Tibial nerve (tissue), 4 donors: ENCODE data around the gene MALRD1. TPM values are rescaled to one million over a fixed set of nuclear protein-coding genes. Genes with fewer than 3 reads are reported as not detected.

ENCODE experiments used
- DNase-seq, 2 donors: peaks; one replicate each; pipeline ENCODE4 v3.0.0-alpha.2; 2019; ENCODE audit warnings: low spot score in 2 of 2
- H3K27ac ChIP-seq, 4 donors: fragments of 200-600 bp; sonication (generic) in 3 of 4; one replicate each; pipeline ENCODE4 v1.5.1; 2017 to 2019; ENCODE audit warnings: mild to moderate bottlenecking in 1 of 4
- H3K27me3 ChIP-seq, 2 donors: fragments of 200-600 bp; sonication (generic) in 1 of 2; one replicate each; pipeline versions ENCODE4 v1.5.1 to v1.6.0; 2017 to 2019
- H3K36me3 ChIP-seq, 3 donors: fragments of 200-600 bp; sonication (generic); one replicate each; pipeline ENCODE4 v1.5.1; 2018 to 2019
- H3K4me1 ChIP-seq, 4 donors: fragments of 200-600 bp; sonication (generic) in 3 of 4; one replicate each; pipeline ENCODE4 v1.5.1; 2017 to 2019
- H3K4me3 ChIP-seq, 4 donors: fragments of 200-600 bp; sonication (generic) in 3 of 4; one replicate each; pipeline ENCODE4 v1.5.1; 2017 to 2019; ENCODE audit warnings: mild to moderate bottlenecking in 1 of 4, moderate library complexity in 1 of 4
- H3K9me3 ChIP-seq, 4 donors: fragments of 200-600 bp; sonication (generic) in 3 of 4; one replicate each; pipeline ENCODE4 v1.5.1; 2017 to 2019
- CTCF ChIP-seq, 5 experiments: fragments of 200-600 bp in 3 of 5; fragments of 450-650 bp in 2 of 5; sonication (generic) in 3 of 5; IDR thresholded peaks; one replicate each; pipeline ENCODE4 v1.5.1; 2016 to 2019; ENCODE audit warnings: antibody characterized with exemption in 5 of 5, mild to moderate bottlenecking in 3 of 5, moderate library complexity in 2 of 5
- EP300 ChIP-seq, 2 donors: sonication (generic); formaldehyde crosslinking; IDR thresholded peaks; one replicate each; pipeline ENCODE4 v1.6.1; 2017; ENCODE audit warnings: antibody characterized with exemption in 2 of 2, mild to moderate bottlenecking in 1 of 2
- POLR2A ChIP-seq, 2 donors: fragments of 450-650 bp; IDR thresholded peaks; one replicate each; pipeline ENCODE4 v1.6.1; 2017; ENCODE audit warnings: antibody characterized with exemption in 2 of 2, mild to moderate bottlenecking in 2 of 2, moderate library complexity in 2 of 2
- WGBS, 2 donors: methylation state at CpG; one replicate each; pipeline ENCODE4 v1.1.5; 2018; 5-methylcytosine and 5-hydroxymethylcytosine counted together
- total RNA-seq, 4 donors: library from RNA; depleted of rRNA; stranded (reverse); fragments of >200 nt; gene quantifications; one replicate each; pipeline ENCODE4 v1.1.0, GENCODE V29; 2016

Gene MALRD1
- total RNA-seq, 4 donors from 2014 or later: 1.3 to 5.4 (median 3.6) TPM; not detected in 1

GRCh38 chr10:19247843-19248242 lies 199.2 kb downstream of the MALRD1 start:
- Histone ChIP-seq H3K27ac (no peak overlapping the region), H3K36me3 (no peaks in the 10 kb centered on the region), H3K4me3 (no peak overlapping the region), H3K27me3 (no peaks in the 10 kb centered on the region), H3K9me3 (no peaks in the 10 kb centered on the region), H3K4me1 (no peaks in the 10 kb centered on the region)
- 88 to 90% methylated on average over 3 of the region's 3 CpGs for WGBS, 2 donors
- no peak for TF ChIP-seq CTCF (IDR thresholded peaks at IDR 0.05)
- no peak for TF ChIP-seq POLR2A (IDR thresholded peaks at IDR 0.05)
- TF ChIP-seq EP300 (IDR thresholded peaks at IDR 0.05): no peak
- no peak for DNase-seq

GRCh38 chr10:19250546-19250945 lies 201.9 kb downstream of the MALRD1 start:
- TF ChIP-seq EP300 (IDR thresholded peaks at IDR 0.05) (no peak), POLR2A (IDR thresholded peaks at IDR 0.05) (no peak), CTCF (IDR thresholded peaks at IDR 0.05) (no peak)
- H3K4me3 ChIP-seq: no peak overlapping the region
- WGBS, 2 donors: 33 to 53% methylated on average over 2 of the region's 2 CpGs
- no peak for DNase-seq
- H3K9me3 ChIP-seq: no peaks in the 10 kb centered on the region
- no peaks in the 10 kb centered on the region for H3K27me3 ChIP-seq
- H3K27ac ChIP-seq: no peak overlapping the region
- H3K36me3 ChIP-seq: no peaks in the 10 kb centered on the region
- H3K4me1 ChIP-seq: no peaks in the 10 kb centered on the region

- H3K4me3 ChIP-seq: no peak overlapping the region
- DNase-seq: no peak
- TF ChIP-seq EP300 (IDR thresholded peaks at IDR 0.05): no peak
- TF ChIP-seq CTCF (IDR thresholded peaks at IDR 0.05): no peak
- TF ChIP-seq POLR2A (IDR thresholded peaks at IDR 0.05): no peak
- no peaks in the 10 kb centered on the region for H3K9me3 ChIP-seq
- no peaks in the 10 kb centered on the region for H3K4me1 ChIP-seq
- no peaks in the 10 kb centered on the region for H3K36me3 ChIP-seq
- no peak overlapping the region for H3K27ac ChIP-seq
- H3K27me3 ChIP-seq: no peaks in the 10 kb centered on the region
Measured at GRCh38 chr10:19252531-19252930, 203.9 kb downstream of the MALRD1 start.

GRCh38 chr10:19256331-19256730 lies 207.7 kb downstream of the MALRD1 start:
- 55 to 60% methylated on average over 1 of the region's 1 CpG for WGBS, 2 donors

GRCh38 chr10:19263262-19263661 lies 214.7 kb downstream of the MALRD1 start:
- H3K36me3 ChIP-seq: no peaks in the 10 kb centered on the region
- TF ChIP-seq EP300 (IDR thresholded peaks at IDR 0.05) (no peak), POLR2A (IDR thresholded peaks at IDR 0.05) (no peak), CTCF (IDR thresholded peaks at IDR 0.05) (no peak)
- no peaks in the 10 kb centered on the region for H3K4me1 ChIP-seq
- no peaks in the 10 kb centered on the region for H3K27me3 ChIP-seq
- no peak for DNase-seq
- H3K27ac ChIP-seq: no peak overlapping the region
- no peak overlapping the region for H3K4me3 ChIP-seq
- H3K9me3 ChIP-seq: no peaks in the 10 kb centered on the region
- WGBS, 2 donors: 76 to 78% methylated on average over 1 of the region's 1 CpG

More at GRCh38 chr10:19256331-19256730, 207.7 kb downstream of the MALRD1 start:
- Histone ChIP-seq H3K4me3 (no peak overlapping the region), H3K4me1 (no peaks in the 10 kb centered on the region), H3K9me3 (no peaks in the 10 kb centered on the region), H3K27me3 (no peaks in the 10 kb centered on the region), H3K36me3 (no peaks in the 10 kb centered on the region), H3K27ac (no peak overlapping the region)
- DNase-seq: no peak
- TF ChIP-seq EP300 (IDR thresholded peaks at IDR 0.05) (no peak), CTCF (IDR thresholded peaks at IDR 0.05) (no peak), POLR2A (IDR thresholded peaks at IDR 0.05) (no peak)
